Neuronal stem cell (in vitro differentiated cells): ENCODE measurements around the gene RANGAP1.

Experiments used
- DNase-seq: peaks from one replicate; pipeline ENCODE4 v3.0.0-alpha.2; 2013; ENCODE audit warnings: low spot score
- H2AFZ ChIP-seq: one replicate; pipeline ENCODE4 v1.6.1; 2013; ENCODE audit warnings: mild to moderate bottlenecking, low read length, inconsistent platforms
- H2AK5ac ChIP-seq: 2 replicates; pipeline ENCODE4 v1.6.1; 2013; ENCODE audit warnings: low read depth, mild to moderate bottlenecking, inconsistent platforms, low read length, moderate library complexity, mixed read lengths
- H2BK120ac ChIP-seq: 2 replicates; pipeline ENCODE4 v1.6.1; 2013; ENCODE audit warnings: low read depth, mild to moderate bottlenecking, inconsistent platforms, low read length, moderate library complexity, mixed read lengths
- H2BK12ac ChIP-seq: one replicate; pipeline ENCODE4 v1.6.1; 2013; ENCODE audit warnings: low read length, inconsistent platforms
- H2BK15ac ChIP-seq: 2 replicates; pipeline ENCODE4 v1.6.1; 2013; ENCODE audit warnings: mild to moderate bottlenecking, low read length, inconsistent platforms, mixed read lengths
- H2BK5ac ChIP-seq: one replicate; pipeline ENCODE4 v1.6.1; 2013; ENCODE audit warnings: inconsistent platforms, mild to moderate bottlenecking, low read length, moderate library complexity
- H3K14ac ChIP-seq: one replicate; pipeline ENCODE4 v1.6.1; 2013; ENCODE audit warnings: low read length, inconsistent platforms
- H3K18ac ChIP-seq: 2 replicates; pipeline ENCODE4 v1.6.1; 2013; ENCODE audit warnings: low read length, inconsistent platforms
- H3K23ac ChIP-seq: 2 replicates; pipeline ENCODE4 v1.6.1; 2013; ENCODE audit warnings: low read depth, mild to moderate bottlenecking, mixed read lengths, low read length, inconsistent platforms; ENCODE audit not compliant: poor library complexity
- H3K27ac ChIP-seq: replicated peaks from 3 replicates; pipeline ENCODE4 v1.5.1; 2013; ENCODE audit warnings: low read length, inconsistent platforms
- H3K27me3 ChIP-seq, 3 experiments: 2 replicates each; pipeline ENCODE4 v1.6.1; 2013; ENCODE audit warnings: low read length in 3 of 3, mild to moderate bottlenecking in 2 of 3, inconsistent platforms in 1 of 3, low read depth in 1 of 3, mixed read lengths in 1 of 3, moderate library complexity in 1 of 3; ENCODE audit not compliant: control insufficient read depth in 3 of 3, insufficient read depth in 3 of 3
- H3K36me3 ChIP-seq, 2 donors: replicated peaks in 1 of 2; 2 replicates each; pipeline ENCODE4 v1.6.1; 2013; ENCODE audit warnings: low read length in 2 of 2; ENCODE audit not compliant: control insufficient read depth in 2 of 2, insufficient read depth in 2 of 2
- H3K4ac ChIP-seq: 2 replicates; pipeline ENCODE4 v1.6.1; 2013; ENCODE audit warnings: inconsistent platforms, mild to moderate bottlenecking, low read length, moderate library complexity
- H3K4me1 ChIP-seq, 2 donors: 1 replicate in 1 of 2; 2 replicates in 1 of 2; pipeline ENCODE4 v1.6.1; 2013; ENCODE audit warnings: low read length in 2 of 2, low read depth in 1 of 2; ENCODE audit not compliant: control insufficient read depth in 2 of 2, insufficient read depth in 1 of 2
- H3K4me2 ChIP-seq: one replicate; pipeline ENCODE4 v1.6.1; 2013; ENCODE audit warnings: mild to moderate bottlenecking, low read length, inconsistent platforms; ENCODE audit not compliant: insufficient read depth, poor library complexity, severe bottlenecking
- H3K4me3 ChIP-seq, 2 donors: 2 replicates each; pipeline ENCODE4 v1.5.1; 2013; ENCODE audit warnings: low read length in 2 of 2, mild to moderate bottlenecking in 2 of 2, inconsistent platforms in 1 of 2, moderate library complexity in 1 of 2
- H3K79me1 ChIP-seq: one replicate; pipeline ENCODE4 v1.6.1; 2013; ENCODE audit warnings: low read depth, mild to moderate bottlenecking, inconsistent platforms, low read length, moderate library complexity
- H3K9ac ChIP-seq: one replicate; pipeline ENCODE4 v1.6.1; 2013; ENCODE audit warnings: mild to moderate bottlenecking, low read depth, low read length, inconsistent platforms; ENCODE audit not compliant: poor library complexity
- H3K9me3 ChIP-seq, 2 donors: replicated peaks in 1 of 2; 2 replicates each; pipeline versions ENCODE3 to v1.6.1; 2013; ENCODE audit warnings: low read length in 2 of 2, mild to moderate bottlenecking in 2 of 2, inconsistent platforms in 1 of 2, low read depth in 1 of 2, mixed read lengths in 1 of 2, moderate library complexity in 1 of 2; ENCODE audit not compliant: control insufficient read depth in 2 of 2, insufficient read depth in 1 of 2
- H4K8ac ChIP-seq: one replicate; pipeline ENCODE4 v1.6.1; 2013; ENCODE audit warnings: low read depth, mild to moderate bottlenecking, inconsistent platforms, low read length, moderate library complexity
- H4K91ac ChIP-seq: one replicate; pipeline ENCODE4 v1.6.1; 2013; ENCODE audit warnings: low read length, low read depth, mild to moderate bottlenecking, inconsistent platforms; ENCODE audit not compliant: poor library complexity
- WGBS, 2 donors: extraction: QIAGEN DNeasy Blood & Tissue Kit; methylation state at CpG; one replicate each; pipeline ENCODE4 v1.1.7; 2013; ENCODE audit warnings: missing lambda C conversion rate in 2 of 2, mixed read lengths in 1 of 2; ENCODE audit not compliant: insufficient read length in 2 of 2, insufficient replicate concordance in 1 of 2; ENCODE audit errors: extremely low coverage in 2 of 2; 5-methylcytosine and 5-hydroxymethylcytosine counted together

RANGAP1 gene

DNA sequence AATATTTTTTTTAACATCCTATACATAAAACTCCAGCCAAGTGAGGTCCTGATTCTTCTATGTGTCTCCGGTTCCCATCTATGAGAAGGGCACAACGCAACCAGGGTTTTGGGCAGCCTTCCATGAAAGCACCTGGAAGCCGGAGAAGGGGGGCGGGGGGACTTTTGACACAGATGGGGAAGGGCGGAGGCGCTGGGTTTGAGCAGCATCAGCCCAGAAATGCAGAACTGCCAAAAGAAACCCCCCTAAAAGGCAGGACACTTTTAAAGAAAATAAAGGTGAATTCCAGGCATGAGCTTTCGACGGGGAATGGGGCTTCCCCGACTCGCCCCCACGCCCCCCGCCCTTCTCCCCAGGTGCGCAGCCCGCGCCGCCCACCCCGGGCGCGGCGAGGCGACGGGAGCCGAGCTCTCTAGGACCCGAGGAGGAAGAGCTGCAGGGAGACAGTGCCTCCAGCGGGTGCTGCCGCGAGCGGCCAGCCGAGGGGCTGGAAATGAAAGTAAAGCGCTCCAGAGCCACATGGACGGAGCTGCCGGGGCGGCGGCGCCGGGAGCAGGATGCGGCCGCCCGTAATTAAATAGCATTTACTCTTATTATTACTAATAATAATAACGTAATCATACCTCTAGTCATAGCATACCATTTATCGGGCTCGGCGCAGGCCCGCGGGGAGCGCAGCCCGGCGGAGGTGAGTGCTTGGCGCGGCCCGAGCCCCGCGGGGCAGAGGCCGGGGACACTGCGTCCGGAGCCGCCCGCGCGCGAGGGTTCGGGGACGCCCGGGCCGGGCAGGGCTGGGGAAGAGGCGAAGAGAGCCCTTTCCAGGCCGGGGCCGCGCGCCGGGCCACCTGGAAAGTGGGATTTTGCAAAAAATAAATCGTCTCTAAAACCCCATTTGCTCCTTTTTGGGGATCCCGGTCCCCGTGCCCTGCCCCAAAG lies 15.4 kb upstream of the RANGAP1 start, which contains the start of gene ZC3H7B:
Gene ZC3H7B (plus strand): TSS at position 441 of the 936 bp plus-strand sequence. CDS start 19,136 bp downstream, outside the sequence.
- H3K27ac ChIP-seq = peak within 1 kb of the TSS; percentile 51
- no CpG with 5 or more reads among the region's 74 CpGs for WGBS, 2 donors
- DNase-seq = peak; percentile 65
- peaks cover 2 to 12% of the 10 kb centered on the region in 2 donors for H3K36me3 ChIP-seq
- peak within 1 kb of the TSS; percentile 75 for H3K4me2 ChIP-seq
- peak within 1 kb of the TSS; percentile 98 for H2AFZ ChIP-seq
- H2BK5ac ChIP-seq = peak within 1 kb of the TSS; percentile 83
- peak within 1 kb of the TSS; percentile 74 for H2AK5ac ChIP-seq
- no peak within 1 kb of the TSS for H2BK12ac ChIP-seq
- no peak within 1 kb of the TSS for H4K8ac ChIP-seq
- peak within 1 kb of the TSS; percentile 93 for H3K18ac ChIP-seq
- H3K9ac ChIP-seq = peak within 1 kb of the TSS; percentile 90
- peaks cover 8% of the 10 kb centered on the region for H3K79me1 ChIP-seq
- H2BK120ac ChIP-seq = no peak within 1 kb of the TSS
- no peak within 1 kb of the TSS for H4K91ac ChIP-seq
- peak within 1 kb of the TSS; percentile 57 for H3K4ac ChIP-seq
- H3K4me1 ChIP-seq = peaks cover 6 to 9% of the 10 kb centered on the region in 2 donors
- H3K9me3 ChIP-seq = no peaks in the 10 kb centered on the region
- no peaks in the 10 kb centered on the region for H3K27me3 ChIP-seq
- H3K4me3 ChIP-seq = peak within 1 kb of the TSS; percentile 69 to 93
- H2BK15ac ChIP-seq = peak within 1 kb of the TSS; percentile 34
- peak within 1 kb of the TSS; percentile 63 for H3K23ac ChIP-seq
- H3K14ac ChIP-seq = peak within 1 kb of the TSS; percentile 31

DNA sequence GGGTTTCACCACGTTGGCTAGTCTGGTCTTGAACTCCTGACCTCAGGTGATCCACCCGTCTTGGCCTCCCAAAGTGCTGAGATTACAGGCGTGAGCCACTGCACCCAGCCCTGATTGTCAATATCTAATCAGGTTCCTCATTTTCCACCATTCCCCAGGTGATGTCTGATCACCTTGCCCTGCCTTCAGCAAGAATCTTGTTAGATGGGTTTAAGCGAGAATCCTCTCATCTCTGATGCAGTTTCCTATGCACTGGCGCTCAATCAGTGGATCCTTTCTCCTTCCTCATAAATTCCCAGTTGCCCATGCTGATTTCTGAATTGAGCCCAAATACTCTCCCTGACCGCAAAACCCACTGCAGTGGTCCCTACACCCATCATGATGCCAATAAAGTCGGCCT lies 14.7 kb upstream of the RANGAP1 start:
- Histone ChIP-seq H3K4me2 (peak overlapping the region; percentile 65), H3K9ac (no peak overlapping the region), H3K36me3 (peaks cover 2 to 8% of the 10 kb centered on the region in 2 donors), H3K18ac (no peak overlapping the region), H2BK15ac (no peak overlapping the region), H2BK12ac (no peak overlapping the region), H3K79me1 (peaks cover 8% of the 10 kb centered on the region), H2AK5ac (no peak overlapping the region), H3K27ac (no peak overlapping the region), H2BK5ac (no peak overlapping the region), H4K91ac (no peak overlapping the region), H3K9me3 (no peaks in the 10 kb centered on the region), H3K14ac (no peak overlapping the region), H3K4ac (no peak overlapping the region), H3K4me1 (peaks cover 6 to 9% of the 10 kb centered on the region in 2 donors), H2BK120ac (no peak overlapping the region), H3K27me3 (no peaks in the 10 kb centered on the region), H2AFZ (peak overlapping the region; percentile 98), H3K23ac (no peak overlapping the region), H4K8ac (no peak overlapping the region), H3K4me3 (peak overlapping the region in 1 of 2 donors; percentile 69)
- no peak for DNase-seq
- WGBS, 2 donors = no CpG with 5 or more reads among the region's 7 CpGs

DNA sequence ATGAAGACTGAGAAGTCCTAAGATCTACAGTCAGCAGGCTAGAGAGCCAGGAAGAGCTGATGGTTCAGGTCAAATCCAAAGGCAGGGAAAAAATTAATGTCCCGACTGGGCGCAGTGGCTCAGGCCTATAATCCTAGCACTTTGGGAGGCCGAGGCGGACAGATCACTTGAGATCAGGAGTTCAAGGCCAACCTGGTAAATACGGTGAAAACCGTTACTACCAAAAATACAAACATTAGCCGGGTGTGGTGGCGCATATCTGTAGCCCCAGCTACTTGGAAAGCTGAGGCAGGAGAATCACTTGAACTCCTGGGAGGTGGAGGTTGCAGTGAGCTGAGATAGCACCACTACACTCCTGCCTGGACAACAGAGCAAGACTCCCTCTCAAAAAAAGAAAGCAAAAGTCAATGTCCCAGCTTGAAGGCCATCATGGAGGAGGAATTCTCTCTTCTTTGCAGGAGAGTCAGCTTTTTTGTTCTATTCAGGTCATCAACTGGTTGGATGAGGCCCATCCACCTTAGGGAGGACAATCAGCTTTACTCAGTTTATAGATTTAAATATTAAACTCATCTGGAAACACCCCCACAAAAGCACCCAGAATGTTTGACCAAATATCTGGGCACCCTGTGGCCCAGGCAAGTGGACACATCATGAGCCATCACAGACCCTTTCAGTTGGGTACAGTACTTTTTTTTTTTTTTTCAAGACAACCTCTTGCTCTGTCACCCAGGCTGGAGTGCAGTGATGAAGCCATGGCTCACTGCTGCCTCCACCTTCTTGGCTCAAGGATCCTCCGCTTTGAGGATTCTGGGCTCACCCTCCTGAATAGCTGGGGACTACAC lies 11.1 kb upstream of the RANGAP1 start:
- H3K14ac ChIP-seq = no peak overlapping the region
- no peak overlapping the region for H2BK12ac ChIP-seq
- H4K91ac ChIP-seq = no peak overlapping the region
- no peak overlapping the region for H2BK120ac ChIP-seq
- no peak overlapping the region for H3K23ac ChIP-seq
- no peak overlapping the region for H3K4me2 ChIP-seq
- H3K9ac ChIP-seq = no peak overlapping the region
- no peak overlapping the region for H3K4ac ChIP-seq
- DNase-seq = no peak
- H3K9me3 ChIP-seq = peaks cover 0 to 2% of the 10 kb centered on the region in 2 donors
- H2BK15ac ChIP-seq = no peak overlapping the region
- H4K8ac ChIP-seq = no peak overlapping the region
- no peak overlapping the region for H3K18ac ChIP-seq
- H3K27me3 ChIP-seq = no peaks in the 10 kb centered on the region
- WGBS, 2 donors = no CpG with 5 or more reads among the region's 9 CpGs
- no peaks in the 10 kb centered on the region for H3K36me3 ChIP-seq
- H3K27ac ChIP-seq = no peak overlapping the region
- no peak overlapping the region for H3K4me3 ChIP-seq
- peaks cover 5% of the 10 kb centered on the region for H3K79me1 ChIP-seq
- H2BK5ac ChIP-seq = no peak overlapping the region
- H3K4me1 ChIP-seq = peaks cover 0 to 3% of the 10 kb centered on the region in 2 donors
- no peak overlapping the region for H2AFZ ChIP-seq
- no peak overlapping the region for H2AK5ac ChIP-seq
